ENCODE results near the gene POLR2E. TPM values are rescaled to one million over a fixed set of nuclear protein-coding genes. Genes with fewer than 3 reads are reported as not detected.

Gene POLR2E
- total RNA-seq, 1 experiment from 2014 or later: 261 TPM

DNA sequence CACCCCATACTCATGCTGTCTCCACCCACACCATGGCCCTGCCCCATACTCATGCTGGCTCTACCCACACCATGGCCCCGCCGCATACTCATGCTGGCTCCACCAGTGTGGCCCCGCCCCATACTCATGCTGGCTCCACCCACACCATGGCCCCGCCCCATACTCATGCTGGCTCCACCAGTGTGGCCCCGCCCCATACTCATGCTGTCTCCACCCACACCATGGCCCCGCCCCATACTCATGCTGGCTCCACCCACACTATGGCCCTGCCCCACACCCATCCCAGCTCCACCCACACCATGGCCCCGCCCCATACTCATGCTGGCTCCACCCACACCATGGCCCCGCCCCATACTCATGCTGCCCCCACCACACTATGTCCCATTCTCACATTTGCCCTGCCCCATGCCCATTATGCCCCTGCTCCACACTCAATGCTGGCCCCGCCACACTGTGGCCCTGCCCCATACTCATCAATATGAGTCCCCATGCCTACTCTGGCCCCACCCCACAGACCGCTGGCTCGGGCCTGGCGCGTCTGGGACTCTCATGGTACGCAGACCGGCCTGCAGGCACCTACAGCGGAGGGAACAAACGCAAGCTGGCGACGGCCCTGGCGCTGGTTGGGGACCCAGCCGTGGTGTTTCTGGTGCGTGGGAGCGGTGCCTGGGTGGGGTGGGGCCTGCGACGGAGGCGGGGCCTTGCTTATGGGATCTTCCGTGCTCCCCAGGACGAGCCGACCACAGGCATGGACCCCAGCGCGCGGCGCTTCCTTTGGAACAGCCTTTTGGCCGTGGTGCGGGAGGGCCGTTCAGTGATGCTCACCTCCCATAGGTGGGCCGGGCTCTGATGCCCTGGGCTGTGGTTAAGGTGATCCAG is 31.9 kb downstream of the POLR2E start:
- H2BK12ac ChIP-seq (ENCODE audit: insufficient read length, low read depth, low read length): no peak overlapping the region
- no peak overlapping the region for H2AK5ac ChIP-seq (ENCODE audit: insufficient read length, low read length)
- H3K4me1 ChIP-seq (ENCODE audit: insufficient read depth, low read length): peaks cover 5% of the 10 kb centered on the region; the same call in 1 of the 2 replicates
- H4K91ac ChIP-seq (ENCODE audit: insufficient read length, low read depth, low read length): no peak overlapping the region
- no peak overlapping the region for H3K18ac ChIP-seq (ENCODE audit: insufficient read length, low read depth, low read length)
- Mint-ChIP-seq H3K27ac (0 out of 7 replicates have a peak overlapping the region, but pooled peaks of 1 of the 3 experiments have one; percentile 57), H3K4me3 (peak overlapping the region in 1 of 2 experiments; percentile 48; a peak in 2 of 5 replicates), H3K36me3 (ENCODE audit: insufficient read depth in 1 of 3, low read depth in 3 of 3) (peaks cover 0 to 5% (median 0%) of the 10 kb centered on the region in 3 experiments; a peak in 1 of 7 replicates), H3K9me3 (no peaks in the 10 kb centered on the region), H3K4me1 (peaks cover 11 to 35% of the 10 kb centered on the region in 2 experiments), H3K27me3 (ENCODE audit: low read depth) (peaks cover 18% of the 10 kb centered on the region)
- no peaks in the 10 kb centered on the region for H4K20me1 ChIP-seq (ENCODE audit: control insufficient read depth, insufficient read depth, insufficient read length)
- no peak overlapping the region for H2BK15ac ChIP-seq (ENCODE audit: low read depth, low read length)
- no peak overlapping the region for H4K5ac ChIP-seq (ENCODE audit: insufficient read length, low read depth, low read length)
- no peak overlapping the region for H2AFZ ChIP-seq (ENCODE audit: low read length)
- H3K23me2 ChIP-seq (ENCODE audit: insufficient read length, low read depth, low read length, poor library complexity, severe bottlenecking): peaks cover 22% of the 10 kb centered on the region
- H3K4ac ChIP-seq (ENCODE audit: low read depth, low read length): no peak overlapping the region
- no peaks in the 10 kb centered on the region; the same call in 1 of the 2 replicates for H3K27me3 ChIP-seq (ENCODE audit: insufficient read depth, low read length)
- H2BK120ac ChIP-seq (ENCODE audit: low read depth, low read length, poor library complexity, severe bottlenecking): no peak overlapping the region
- H3K23ac ChIP-seq (ENCODE audit: insufficient read length, low read depth, low read length): no peak overlapping the region
- no peak overlapping the region for H3K56ac ChIP-seq (ENCODE audit: insufficient read length, low read depth, low read length)
- no peaks in the 10 kb centered on the region for H3K79me2 ChIP-seq (ENCODE audit: insufficient read depth, low read length)
- DNase-seq: no peak
- WGBS (ENCODE audit: extremely low coverage, insufficient read length, low lambda C conversion rate): no CpG with 5 or more reads among the region's 37 CpGs
- TF ChIP-seq, protein P1, sequence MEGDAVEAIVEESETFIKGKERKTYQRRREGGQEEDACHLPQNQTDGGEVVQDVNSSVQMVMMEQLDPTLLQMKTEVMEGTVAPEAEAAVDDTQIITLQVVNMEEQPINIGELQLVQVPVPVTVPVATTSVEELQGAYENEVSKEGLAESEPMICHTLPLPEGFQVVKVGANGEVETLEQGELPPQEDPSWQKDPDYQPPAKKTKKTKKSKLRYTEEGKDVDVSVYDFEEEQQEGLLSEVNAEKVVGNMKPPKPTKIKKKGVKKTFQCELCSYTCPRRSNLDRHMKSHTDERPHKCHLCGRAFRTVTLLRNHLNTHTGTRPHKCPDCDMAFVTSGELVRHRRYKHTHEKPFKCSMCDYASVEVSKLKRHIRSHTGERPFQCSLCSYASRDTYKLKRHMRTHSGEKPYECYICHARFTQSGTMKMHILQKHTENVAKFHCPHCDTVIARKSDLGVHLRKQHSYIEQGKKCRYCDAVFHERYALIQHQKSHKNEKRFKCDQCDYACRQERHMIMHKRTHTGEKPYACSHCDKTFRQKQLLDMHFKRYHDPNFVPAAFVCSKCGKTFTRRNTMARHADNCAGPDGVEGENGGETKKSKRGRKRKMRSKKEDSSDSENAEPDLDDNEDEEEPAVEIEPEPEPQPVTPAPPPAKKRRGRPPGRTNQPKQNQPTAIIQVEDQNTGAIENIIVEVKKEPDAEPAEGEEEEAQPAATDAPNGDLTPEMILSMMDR (conservative IDR thresholded peaks at IDR 0.05): no peak
- H3K9me3 ChIP-seq (ENCODE audit: control insufficient read depth, low read depth, low read length): peaks cover 4% of the 10 kb centered on the region
- no peak overlapping the region for H4K8ac ChIP-seq (replicated peaks; ENCODE audit: insufficient read length, low read depth, low read length)
- H2BK5ac ChIP-seq (ENCODE audit: insufficient read length, low read length): no peak overlapping the region
- H2BK20ac ChIP-seq (ENCODE audit: low read depth, low read length, poor library complexity, severe bottlenecking): no peak overlapping the region
- H3K27ac ChIP-seq (ENCODE audit: insufficient read length, low read depth, low read length): no peak overlapping the region
- no peaks in the 10 kb centered on the region for H3K79me1 ChIP-seq (ENCODE audit: insufficient read depth, low read depth, low read length, poor library complexity, severe bottlenecking)
- no peak overlapping the region for H3T11ph ChIP-seq (ENCODE audit: low read length)
- H3K4me2 ChIP-seq (ENCODE audit: insufficient read depth, insufficient read length, low read length): no peak overlapping the region
- no peak overlapping the region for H3K14ac ChIP-seq (ENCODE audit: insufficient read depth, low read length)
- no peak overlapping the region for H3K9ac ChIP-seq (ENCODE audit: extremely low read depth, insufficient read length, low read length)
